ENCODE results near the gene CCDC88C.

GRCh38 chr14:91352728-91353692 is 64.6 kb downstream of the CCDC88C start:
- TF ChIP-seq CTCF (conservative IDR thresholded peaks at IDR 0.05; ENCODE audit: low read depth, low read length), result no peak
- TF ChIP-seq EZH2 (IDR thresholded peaks at IDR 0.05; ENCODE audit: low read length, unreplicated experiment), result no peak
- TF ChIP-seq EZH2phosphoT487 (IDR thresholded peaks at IDR 0.05; ENCODE audit: borderline replicate concordance, low read length), result no peak

All from PC-3 (cell line).